Tongue (tissue), 3 donors: ENCODE results near the gene PRICKLE3. TPM values are rescaled to one million over a fixed set of nuclear protein-coding genes. Genes with fewer than 3 reads are reported as not detected.
"Not testable (repeated sequence)": the region's sequence is repeated elsewhere in the genome, so short reads cannot be mapped to it uniquely, and the experiment has no call there.

Experiments used
- DNase-seq: peaks from one replicate; pipeline ENCODE4 v3.0.0-alpha.2; 2015
- small RNA-seq: library from RNA; depleted of rRNA; stranded (forward); fragments of <200 nt; gene quantifications from one replicate; pipeline ENCODE3, GENCODE V24; 2014; ENCODE audit warnings: low replicate concordance
- total RNA-seq: library from RNA; depleted of rRNA; stranded (reverse); fragments of >200 nt; gene quantifications from one replicate; pipeline ENCODE4 v1.2.3, GENCODE V29; 2014

Gene PRICKLE3
- total RNA-seq, 1 donor from 2014 or later: 7.7 TPM

DNA sequence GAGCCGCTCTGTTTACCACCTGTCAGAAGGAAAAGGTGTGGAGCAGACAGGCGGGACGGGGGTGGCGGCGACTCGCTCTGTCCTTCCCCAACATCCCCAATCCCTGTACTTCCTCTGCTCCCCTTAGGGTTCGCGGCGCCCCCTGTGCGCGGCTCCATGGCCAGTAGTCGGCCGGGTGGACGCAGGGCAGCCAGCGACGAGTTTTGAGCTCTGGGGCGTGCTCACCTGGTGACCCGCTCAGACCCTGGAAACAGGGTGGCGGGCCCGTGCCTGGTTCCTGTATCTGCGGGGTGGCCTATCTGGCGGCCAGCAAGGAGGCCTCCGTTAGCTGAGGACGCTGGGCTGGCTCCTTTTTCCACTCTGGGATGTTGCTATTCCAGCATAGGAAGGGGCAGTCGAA, 29.0 kb downstream of the PRICKLE3 start:
- DNase-seq: no peak

GRCh38 chrX:49155900-49156837, 30.0 kb downstream of the PRICKLE3 start:
- DNase-seq: peak; percentile 94

DNA sequence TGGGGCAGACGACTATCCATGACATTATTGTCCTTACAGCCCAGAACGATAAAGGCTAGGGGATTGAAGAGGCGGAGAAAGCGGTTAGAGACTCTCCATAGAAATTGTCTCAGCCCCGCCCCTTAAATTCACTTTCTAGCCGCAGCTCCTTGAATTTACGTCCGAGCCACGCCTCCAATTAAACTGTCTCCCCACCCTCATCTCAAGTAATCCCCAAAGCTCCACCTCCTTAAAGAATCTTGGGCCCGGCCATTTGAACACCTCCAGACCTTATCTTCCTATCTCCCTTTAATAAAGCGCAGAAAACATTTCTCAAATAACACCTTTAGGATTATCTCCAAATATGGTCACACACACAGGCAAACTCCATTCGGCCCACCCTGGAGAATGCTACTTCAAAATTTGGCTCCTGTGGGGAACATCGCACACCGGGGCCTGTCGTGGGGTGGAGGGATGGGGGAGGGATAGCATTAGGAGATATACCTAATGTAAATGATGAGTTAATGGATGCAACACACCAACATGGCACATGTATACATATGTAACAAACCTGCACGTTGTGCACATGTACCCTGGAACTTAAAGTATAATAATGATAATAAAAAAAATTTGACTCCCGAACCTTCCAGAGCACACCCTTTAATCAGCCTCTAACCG, 30.8 kb downstream of the PRICKLE3 start:
- DNase-seq: peak; percentile 71

- DNase-seq: no peak
These were observed 32.7 kb downstream of the PRICKLE3 start for GRCh38 chrX:49153467-49153866.

GRCh38 chrX:49149291-49149690, 36.9 kb downstream of the PRICKLE3 start:
- DNase-seq: not testable (repeated sequence)

DNA sequence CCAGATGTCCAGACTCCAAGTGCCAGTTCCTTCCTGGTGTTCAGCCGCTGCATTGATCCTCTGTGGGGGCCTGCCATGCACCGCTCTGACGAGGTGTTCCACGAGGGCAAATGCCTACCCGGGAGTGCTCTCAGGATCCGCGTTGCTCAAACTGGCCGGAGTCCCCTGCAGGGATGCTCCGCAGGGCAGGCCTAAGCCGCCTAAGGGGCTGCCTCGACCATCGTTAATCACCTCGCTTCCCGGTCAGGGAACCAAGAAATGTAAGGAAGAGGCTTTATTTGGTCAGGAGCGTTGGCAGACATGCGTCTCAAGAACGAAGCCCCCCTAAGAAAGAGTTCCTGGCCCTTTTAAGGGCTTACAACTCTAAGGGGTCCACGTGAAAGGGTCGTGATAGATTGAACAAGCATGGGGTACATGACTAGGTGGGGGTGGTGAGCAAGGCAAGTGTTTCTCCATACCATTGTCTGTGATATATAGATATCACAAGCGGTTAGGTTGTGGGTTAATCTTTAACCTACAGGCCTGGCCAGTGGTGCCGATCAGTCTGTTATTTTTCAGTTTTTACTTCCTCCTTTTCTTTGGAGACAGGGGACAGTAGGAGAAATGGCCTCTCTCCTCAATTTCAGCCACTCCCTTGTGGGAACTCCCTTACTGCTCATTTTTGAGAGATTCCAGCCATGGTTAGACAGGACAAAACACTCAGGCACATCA, 37.6 kb downstream of the PRICKLE3 start:
- not testable (repeated sequence) for DNase-seq

- DNase-seq: no peak
These were observed 38.2 kb downstream of the PRICKLE3 start for GRCh38 chrX:49147936-49148335.

- DNase-seq: no peak
These were observed 38.9 kb downstream of the PRICKLE3 start for GRCh38 chrX:49147282-49147681.

DNA sequence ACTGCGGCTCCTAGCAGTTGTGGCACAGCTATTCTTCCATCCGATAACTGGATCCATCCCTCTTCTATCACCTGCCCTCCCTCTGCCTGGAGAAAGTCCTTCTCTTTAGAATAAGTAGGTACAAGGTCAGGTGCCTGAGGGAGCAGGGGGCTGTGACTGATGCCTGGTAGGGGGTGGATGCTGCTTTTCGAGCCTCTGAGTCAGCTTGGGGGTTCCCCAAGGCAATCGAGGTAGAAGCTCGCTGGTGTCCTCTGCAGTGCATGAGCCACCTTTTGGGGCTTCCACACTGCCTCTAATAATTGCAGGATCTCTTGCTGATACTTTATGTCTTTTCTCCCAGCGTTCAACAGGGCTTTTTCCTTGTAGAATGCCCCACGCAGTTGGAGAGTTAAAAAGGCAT, 43.0 kb downstream of the PRICKLE3 start:
- not testable (repeated sequence) for DNase-seq

GRCh38 chrX:49142264-49142663, 43.9 kb downstream of the PRICKLE3 start:
- not testable (repeated sequence) for DNase-seq

DNA sequence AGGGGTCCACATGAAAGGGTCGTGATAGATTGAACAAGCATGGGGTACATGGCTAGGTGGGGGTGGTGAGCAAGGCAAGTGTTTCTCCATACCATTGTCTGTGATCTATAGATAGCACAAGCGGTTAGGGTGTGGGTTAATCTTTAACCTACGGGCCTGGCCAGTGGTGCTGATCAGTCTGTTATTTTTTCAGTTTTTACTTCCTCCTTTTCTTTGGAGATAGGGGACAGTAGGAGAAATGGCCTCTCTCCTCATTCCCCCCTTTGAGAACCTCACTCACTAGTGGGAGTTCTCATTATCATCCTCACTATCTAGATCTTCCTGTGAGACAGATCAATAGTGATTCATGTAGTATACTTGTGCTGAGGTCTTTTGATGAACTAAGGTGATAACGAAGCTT, 46.5 kb downstream of the PRICKLE3 start:
- DNase-seq: no peak

DNA sequence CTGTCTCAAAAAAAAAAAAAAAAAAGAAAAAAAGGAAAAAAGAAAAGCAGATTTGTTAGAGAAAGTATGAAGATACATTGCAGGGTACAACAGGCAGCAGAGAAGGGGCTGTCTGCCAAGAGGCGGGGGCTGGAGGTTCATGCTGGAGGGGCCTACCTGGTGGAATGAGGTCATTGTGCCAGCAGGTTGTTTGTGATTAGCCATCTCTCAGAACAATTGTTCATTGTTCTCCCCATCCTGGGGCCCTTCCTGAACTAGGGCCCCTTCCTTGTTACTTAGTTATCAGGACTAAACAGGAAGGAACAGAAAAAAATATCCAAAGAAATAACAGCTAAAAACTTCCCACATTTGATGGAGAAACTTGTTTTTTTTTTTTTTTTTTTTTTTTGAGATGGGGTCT, 48.7 kb downstream of the PRICKLE3 start:
- no peak for DNase-seq

DNA sequence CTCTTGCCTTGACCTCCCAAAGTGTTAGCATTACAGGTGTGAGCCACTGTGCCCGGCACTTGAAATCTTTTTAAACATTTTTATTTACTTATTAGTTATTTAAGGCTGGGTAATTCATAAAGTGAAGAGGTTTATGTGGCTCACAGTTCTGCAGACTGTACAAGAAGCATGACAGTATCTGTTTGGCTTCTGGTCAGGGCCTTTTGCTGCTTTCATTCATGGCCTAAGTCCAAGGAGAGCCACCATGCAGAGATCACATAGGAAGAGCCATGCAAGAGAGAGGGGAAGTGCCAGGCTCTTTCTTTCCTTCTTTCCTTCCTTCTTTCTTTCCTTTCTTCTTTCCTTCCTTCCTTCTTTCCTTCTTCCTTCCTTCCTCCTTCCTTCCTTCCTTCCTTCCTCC, 52.4 kb downstream of the PRICKLE3 start:
- no peak for DNase-seq

DNA sequence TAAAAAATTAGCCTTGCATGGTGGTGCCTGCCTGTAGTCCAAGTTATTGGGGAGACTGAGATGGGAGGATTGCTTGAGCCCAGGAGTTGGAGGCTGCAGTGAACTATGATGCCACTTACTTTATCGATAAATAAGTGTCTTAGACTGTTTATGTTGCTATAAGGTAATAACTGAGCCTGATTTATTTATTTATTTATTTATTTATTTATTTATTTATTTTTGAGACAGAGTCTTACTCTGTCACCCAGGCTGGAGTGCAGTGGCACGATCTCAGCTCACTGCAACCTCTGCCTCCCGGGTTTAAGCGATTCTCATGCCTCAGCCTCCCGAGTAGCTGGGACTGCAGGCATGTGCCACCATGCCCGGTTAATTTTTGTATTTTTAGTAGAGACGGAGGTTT, 53.9 kb downstream of the PRICKLE3 start:
- not testable (repeated sequence) for DNase-seq

GRCh38 chrX:49129427-49129826, 56.7 kb downstream of the PRICKLE3 start:
- no peak for DNase-seq

DNA sequence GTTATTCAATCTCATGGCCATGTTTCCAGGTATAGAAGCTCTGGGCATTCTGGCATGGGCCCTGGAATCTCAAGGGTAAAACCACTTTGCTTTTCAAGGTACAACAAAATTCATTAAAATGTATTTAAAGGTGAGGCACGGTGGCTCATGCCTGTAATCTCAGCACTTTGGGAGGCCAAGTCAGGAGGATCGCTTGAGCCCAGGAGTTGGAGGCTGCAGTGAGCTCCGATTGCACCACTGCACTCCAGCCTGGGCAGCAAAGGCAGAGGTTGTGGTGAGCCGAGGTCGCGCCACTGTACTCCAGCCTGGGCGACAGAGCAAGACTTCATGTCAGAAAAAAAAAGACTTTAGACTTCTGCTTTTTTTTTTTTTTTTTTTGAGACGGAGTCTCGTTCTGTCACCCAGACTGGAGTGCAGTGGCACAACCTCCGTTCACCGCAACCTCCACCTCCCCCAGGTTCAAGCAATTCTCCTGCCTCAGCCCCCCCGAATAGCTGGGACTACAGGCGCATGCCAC, 58.4 kb downstream of the PRICKLE3 start:
- DNase-seq: not testable (repeated sequence)

Small RNA genes lying within 50 kb of the gene (small RNA-seq; reads per million reads assigned to genes)
- not detected for gene RN7SL262P

Other genes starting within 250 kb of the PRICKLE3 start
- 30.8 TPM for gene OTUD5, start 228.8 kb downstream of the PRICKLE3 start, total RNA-seq
- gene KCND1, start 214.5 kb downstream of the PRICKLE3 start, total RNA-seq: 2.1 TPM
- 21.0 TPM for gene GRIPAP1, start 184.1 kb downstream of the PRICKLE3 start, total RNA-seq
- gene TFE3, start 143.0 kb downstream of the PRICKLE3 start, total RNA-seq: 27.1 TPM
- gene CCDC120, start 127.4 kb downstream of the PRICKLE3 start, total RNA-seq: 2.7 TPM
- gene PRAF2, start 112.4 kb downstream of the PRICKLE3 start, total RNA-seq: 1.3 TPM
- gene WDR45, start 106.5 kb downstream of the PRICKLE3 start, total RNA-seq: 20.3 TPM
- gene GPKOW, start 62.6 kb downstream of the PRICKLE3 start, total RNA-seq: 22.9 TPM
- 3.5 TPM for gene MAGIX, start 23.6 kb downstream of the PRICKLE3 start, total RNA-seq
- 16.5 TPM for gene PLP2, start 14.5 kb downstream of the PRICKLE3 start, total RNA-seq
- gene SYP, start 13.8 kb upstream of the PRICKLE3 start, total RNA-seq: 1.1 TPM
- gene CACNA1F, start 47.0 kb upstream of the PRICKLE3 start, total RNA-seq: not detected
- 10.6 TPM for gene CCDC22, start 49.1 kb upstream of the PRICKLE3 start, total RNA-seq
- gene FOXP3, start 78.3 kb upstream of the PRICKLE3 start, total RNA-seq: 0.21 TPM
- 14.4 TPM for gene PPP1R3F, start 83.4 kb upstream of the PRICKLE3 start, total RNA-seq
- gene GAGE10, start 117.3 kb upstream of the PRICKLE3 start, total RNA-seq: not detected
- gene GAGE12J, start 135.7 kb upstream of the PRICKLE3 start, total RNA-seq: not detected
- not detected for gene GAGE13, start 145.2 kb upstream of the PRICKLE3 start, total RNA-seq